Measurements from ENCODE around the gene CEBPG. TPM values are rescaled to one million over a fixed set of nuclear protein-coding genes. Genes with fewer than 3 reads are reported as not detected.

Gene CEBPG
- total and polyA plus RNA-seq, 9 of the 15 experiments (the other 6 are each of a cell fraction or from before 2014, with no cell fraction given): 9.5 to 34.9 (median 30.9) TPM

DNA sequence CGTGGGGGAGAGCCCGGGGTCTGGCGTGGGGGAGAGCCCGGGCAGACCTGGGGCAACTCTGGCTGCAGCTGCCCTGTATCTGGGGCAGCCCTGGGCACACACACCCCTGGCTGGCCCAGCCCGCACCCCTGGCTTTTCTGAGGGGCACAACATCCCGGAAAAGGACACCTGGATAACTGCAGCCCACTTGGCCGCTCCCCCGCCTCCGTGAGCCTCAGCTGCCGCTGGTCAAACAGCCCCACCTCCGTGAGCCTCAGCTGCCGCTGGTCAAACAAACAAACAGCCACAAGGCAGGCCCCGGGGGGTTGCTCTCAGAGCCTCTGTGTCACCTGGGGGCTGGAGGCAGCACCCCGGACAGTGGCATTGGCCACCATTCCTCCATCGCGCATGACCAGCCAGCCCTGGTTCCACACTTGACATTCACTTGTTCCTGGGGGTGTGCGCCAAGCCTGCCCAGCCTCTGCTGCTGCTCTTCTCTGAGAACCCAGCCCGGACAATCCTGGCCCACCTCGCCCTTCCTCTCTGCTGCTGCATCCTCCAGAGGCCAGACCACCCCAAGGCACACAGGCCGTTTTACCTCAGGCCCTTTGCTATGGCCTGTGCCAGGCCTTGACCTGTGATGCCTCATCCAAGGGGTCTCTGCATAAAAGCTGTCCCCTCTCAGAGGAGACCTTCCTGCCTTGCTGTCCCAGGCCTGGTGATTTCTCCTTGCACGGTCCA is 19.9 kb downstream of the CEBPG start:
- DNase-seq (ENCODE audit: extremely low read depth in 1 of 4, low spot score in 3 of 4): no peak
- H3K9me1 ChIP-seq (ENCODE audit: control insufficient read depth, insufficient read depth, low read length): peaks cover 2% of the 10 kb centered on the region
- intact Hi-C loops (cut with micrococcal nuclease): no loop called here
- H3K4me3 ChIP-seq: no peak overlapping the region
- H3K79me2 ChIP-seq (ENCODE audit: control insufficient read depth, insufficient read depth, low read length): no peaks in the 10 kb centered on the region
- no peak for ATAC-seq
- peaks cover 0 to 69% of the 10 kb centered on the region in 2 experiments; a peak in 2 of 5 replicates for H3K4me1 ChIP-seq (replicated peaks in 1 of 2; ENCODE audit: control insufficient read depth in 2 of 2, insufficient read depth in 2 of 2, low read length in 2 of 2)
- peaks cover 46% of the 10 kb centered on the region for H4K20me1 ChIP-seq (replicated peaks; ENCODE audit: control insufficient read depth, insufficient read depth, low read length)
- TF ChIP-seq, protein P1, sequence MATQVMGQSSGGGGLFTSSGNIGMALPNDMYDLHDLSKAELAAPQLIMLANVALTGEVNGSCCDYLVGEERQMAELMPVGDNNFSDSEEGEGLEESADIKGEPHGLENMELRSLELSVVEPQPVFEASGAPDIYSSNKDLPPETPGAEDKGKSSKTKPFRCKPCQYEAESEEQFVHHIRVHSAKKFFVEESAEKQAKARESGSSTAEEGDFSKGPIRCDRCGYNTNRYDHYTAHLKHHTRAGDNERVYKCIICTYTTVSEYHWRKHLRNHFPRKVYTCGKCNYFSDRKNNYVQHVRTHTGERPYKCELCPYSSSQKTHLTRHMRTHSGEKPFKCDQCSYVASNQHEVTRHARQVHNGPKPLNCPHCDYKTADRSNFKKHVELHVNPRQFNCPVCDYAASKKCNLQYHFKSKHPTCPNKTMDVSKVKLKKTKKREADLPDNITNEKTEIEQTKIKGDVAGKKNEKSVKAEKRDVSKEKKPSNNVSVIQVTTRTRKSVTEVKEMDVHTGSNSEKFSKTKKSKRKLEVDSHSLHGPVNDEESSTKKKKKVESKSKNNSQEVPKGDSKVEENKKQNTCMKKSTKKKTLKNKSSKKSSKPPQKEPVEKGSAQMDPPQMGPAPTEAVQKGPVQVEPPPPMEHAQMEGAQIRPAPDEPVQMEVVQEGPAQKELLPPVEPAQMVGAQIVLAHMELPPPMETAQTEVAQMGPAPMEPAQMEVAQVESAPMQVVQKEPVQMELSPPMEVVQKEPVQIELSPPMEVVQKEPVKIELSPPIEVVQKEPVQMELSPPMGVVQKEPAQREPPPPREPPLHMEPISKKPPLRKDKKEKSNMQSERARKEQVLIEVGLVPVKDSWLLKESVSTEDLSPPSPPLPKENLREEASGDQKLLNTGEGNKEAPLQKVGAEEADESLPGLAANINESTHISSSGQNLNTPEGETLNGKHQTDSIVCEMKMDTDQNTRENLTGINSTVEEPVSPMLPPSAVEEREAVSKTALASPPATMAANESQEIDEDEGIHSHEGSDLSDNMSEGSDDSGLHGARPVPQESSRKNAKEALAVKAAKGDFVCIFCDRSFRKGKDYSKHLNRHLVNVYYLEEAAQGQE (IDR thresholded peaks at IDR 0.05; ENCODE audit: borderline replicate concordance): peak; percentile 17; the same call in 1 of the 2 replicates
- TF ChIP-seq, protein P1 (CRISPR knock-in tag; IDR thresholded peaks at IDR 0.05; ENCODE audit: low read depth): no peak
- TF ChIP-seq MTA2 (IDR thresholded peaks at IDR 0.05; ENCODE audit: low read depth): no peak
- H3K9ac ChIP-seq (ENCODE audit: insufficient read depth in 1 of 2, low read depth in 2 of 2, low read length in 2 of 2): peak overlapping the region in 1 of 2 experiments; percentile 26; a peak in 1 of 4 replicates
- CTCF ChIA-PET (ENCODE audit: low intra/inter-chr PET ratio): interaction anchor here (0.6 kb wide), 1 partner anchor 733 kb away, joined by 3 read pairs; no protein-coding TSS in a partner anchor
- BruUV-seq (replicated peaks): no TSS peak
- in situ Hi-C loops (cut with MboI): no loop called here
- H3K36me3 ChIP-seq (ENCODE audit: control insufficient read depth, insufficient read depth, low read length): no peaks in the 10 kb centered on the region
- H3K27me3 ChIP-seq (ENCODE audit: control insufficient read depth in 2 of 2, insufficient read depth in 2 of 2, low read length in 2 of 2): no peaks in the 10 kb centered on the region
- no peaks in the 10 kb centered on the region for H3K9me3 ChIP-seq (replicated peaks; ENCODE audit: control insufficient read depth, insufficient read depth, low read depth, low read length)
- 40% methylated on average over 17 of the region's 21 CpGs for WGBS (ENCODE audit: insufficient coverage, low coverage, missing lambda C conversion rate)
- H3K27ac ChIP-seq (ENCODE audit: extremely low read depth, low read depth, low read length): no peak overlapping the region
- FAIRE-seq: no peak
- no peak overlapping the region for H2AFZ ChIP-seq (ENCODE audit: low read depth, low read length)
- H3K4me2 ChIP-seq (ENCODE audit: insufficient read depth, low read length): no peak overlapping the region
- POLR2A ChIA-PET: interaction anchor here (1.0 to 2.1 kb wide), 4 partner anchors 8 to 19 kb away, joined by 3 to 11 read pairs (median 5); partner anchors contain the start of gene CEBPG

All from K562 (cell line).